Prostate gland (tissue), 2 donors: ENCODE measurements around the gene SMG6. TPM values are rescaled to one million over a fixed set of nuclear protein-coding genes. Genes with fewer than 3 reads are reported as not detected.
A peak's percentile ranks its signal among the peaks of the same experiment; 100 is the strongest.

Source experiments
- DNase-seq: peaks from one replicate; pipeline ENCODE4 v3.0.0-alpha.2; 2019; ENCODE audit warnings: low spot score
- H3K27ac ChIP-seq, 2 donors: fragments of 200-600 bp; sonication (generic); 2 replicates each; pipeline ENCODE4 v1.5.1; 2017 to 2019
- H3K27me3 ChIP-seq: fragments of 200-600 bp; sonication (generic); replicated peaks from 2 replicates; pipeline ENCODE4 v1.5.1; 2019; ENCODE audit not compliant: insufficient read depth
- H3K36me3 ChIP-seq, 2 donors: fragments of 200-600 bp; sonication (generic); 1 replicate in 1 of 2; 2 replicates in 1 of 2; pipeline versions ENCODE4 v1.5.1 to v1.8.1; 2017 to 2019
- H3K4me1 ChIP-seq: fragments of 200-600 bp; sonication (generic); replicated peaks from 2 replicates; pipeline ENCODE4 v1.5.1; 2019
- H3K4me3 ChIP-seq, 2 donors: fragments of 200-600 bp; sonication (generic); 2 replicates each; pipeline ENCODE4 v1.5.1; 2017 to 2019
- H3K9me3 ChIP-seq: fragments of 200-600 bp; sonication (generic); 2 replicates; pipeline ENCODE4 v1.5.1; 2017
- CTCF ChIP-seq, 4 experiments: fragments of 200-600 bp in 2 of 4; fragments of 450-650 bp in 2 of 4; sonication (generic) in 2 of 4; IDR thresholded peaks; 1 replicate in 3 of 4; 2 replicates in 1 of 4; pipeline ENCODE4 v1.5.1; 2016 to 2019; ENCODE audit warnings: antibody characterized with exemption in 4 of 4, mild to moderate bottlenecking in 2 of 4, moderate library complexity in 2 of 4
- POLR2A ChIP-seq: fragments of 450-650 bp; IDR thresholded peaks from one replicate; pipeline ENCODE4 v1.6.1; 2016; ENCODE audit warnings: antibody characterized with exemption, mild to moderate bottlenecking
- POLR2AphosphoS5 ChIP-seq: sonication (generic); formaldehyde crosslinking; IDR thresholded peaks from one replicate; pipeline ENCODE4 v1.6.1; 2017; ENCODE audit warnings: antibody characterized with exemption
- WGBS: methylation state at CpG from one replicate; pipeline ENCODE4 v1.1.5; 2018; 5-methylcytosine and 5-hydroxymethylcytosine counted together
- intact Hi-C: fragments of 100-400 bp; cut with DNase I; formaldehyde crosslinking; loops from one replicate; pipeline ENCODE4 v1.14.2; 2022
- total RNA-seq, 2 donors: library from RNA; depleted of rRNA; stranded (reverse); fragments of >200 nt; gene quantifications; one replicate each; pipeline ENCODE4 v1.1.0, GENCODE V29; 2016

The SMG6 gene
- total RNA-seq, 2 donors from 2014 or later: 23.8 to 56.0 TPM

GRCh38 chr17:2027528-2028233, 275.9 kb downstream of the SMG6 start:
- no peak overlapping the region for H3K4me3 ChIP-seq
- TF ChIP-seq CTCF (IDR thresholded peaks at IDR 0.05): no peak
- no peaks in the 10 kb centered on the region for H3K4me1 ChIP-seq
- no peak overlapping the region for H3K27ac ChIP-seq
- WGBS: 71% methylated on average over 11 of the region's 11 CpGs
- intact Hi-C loops: no loop called here
- H3K9me3 ChIP-seq: no peaks in the 10 kb centered on the region
- no peak for DNase-seq
- no peaks in the 10 kb centered on the region for H3K36me3 ChIP-seq
- H3K27me3 ChIP-seq: no peaks in the 10 kb centered on the region

- TF ChIP-seq POLR2AphosphoS5 (peak; percentile 45), CTCF (IDR thresholded peaks at IDR 0.05) (peak; percentile 61 to 93 (median 82)), POLR2A (no peak)
- Histone ChIP-seq H3K4me3 (peak overlapping the region; percentile 54 to 66), H3K4me1 (no peaks in the 10 kb centered on the region), H3K36me3 (no peaks in the 10 kb centered on the region), H3K27me3 (no peaks in the 10 kb centered on the region), H3K27ac (peak overlapping the region; percentile 72 to 75), H3K9me3 (no peaks in the 10 kb centered on the region)
- intact Hi-C loops: loop anchor here (1.0 kb wide), 1 partner anchor 117 kb away; no protein-coding TSS in a partner anchor
- peak; percentile 84 for DNase-seq
- under 1% methylated on average over 50 of the region's 55 CpGs for WGBS
Observed at GRCh38 chr17:2025622-2026309, 277.8 kb downstream of the SMG6 start.

- TF ChIP-seq POLR2AphosphoS5 (peak; percentile 77), CTCF (IDR thresholded peaks at IDR 0.05) (no peak), POLR2A (peak; percentile 45)
- DNase-seq: peak; percentile 81
- H3K4me1 ChIP-seq: no peaks in the 10 kb centered on the region
- intact Hi-C loops: no loop called here
- no peaks in the 10 kb centered on the region for H3K27me3 ChIP-seq
- under 1% methylated on average over 42 of the region's 47 CpGs for WGBS
- H3K9me3 ChIP-seq: no peaks in the 10 kb centered on the region
- peak within 1 kb of the TSS; percentile 72 to 75 for H3K27ac ChIP-seq
- H3K36me3 ChIP-seq: no peaks in the 10 kb centered on the region
- H3K4me3 ChIP-seq: peak within 1 kb of the TSS; percentile 54 to 66
Observed at GRCh38 chr17:2025220-2025621, 278.4 kb downstream of the SMG6 start, which contains the start of gene RTN4RL1. Gene RTN4RL1 (minus strand): TSS chr17:2025334. CDS start chr17:2024865, 469 bp downstream.

GRCh38 chr17:2024572-2025219, 278.9 kb downstream of the SMG6 start:
- H3K9me3 ChIP-seq: no peaks in the 10 kb centered on the region
- intact Hi-C loops: no loop called here
- no peak for DNase-seq
- 1% methylated on average over 54 of the region's 73 CpGs for WGBS
- H3K4me1 ChIP-seq: no peaks in the 10 kb centered on the region
- TF ChIP-seq POLR2A (no peak), POLR2AphosphoS5 (no peak), CTCF (IDR thresholded peaks at IDR 0.05) (no peak)
- peak overlapping the region; percentile 54 to 66 for H3K4me3 ChIP-seq
- no peaks in the 10 kb centered on the region for H3K27me3 ChIP-seq
- H3K27ac ChIP-seq: peak overlapping the region; percentile 36 to 72
- no peaks in the 10 kb centered on the region for H3K36me3 ChIP-seq
